Measurements from ENCODE around the gene SH3RF3. TPM values are rescaled to one million over a fixed set of nuclear protein-coding genes. Genes with fewer than 3 reads are reported as not detected.

The SH3RF3 gene
- total RNA-seq, 2 donors from 2014 or later = 1.3 to 2.5 TPM

- Histone ChIP-seq H3K9me3 (no peaks in the 10 kb centered on the region), H3K27ac (no peak overlapping the region), H3K27me3 (no peaks in the 10 kb centered on the region), H3K9ac (ENCODE audit: low read depth in 2 of 2, low read length in 2 of 2) (no peak overlapping the region), H3K4me1 (no peaks in the 10 kb centered on the region), H3K36me3 (no peaks in the 10 kb centered on the region), H3K4me3 (no peak overlapping the region)
- TF ChIP-seq, protein P1, sequence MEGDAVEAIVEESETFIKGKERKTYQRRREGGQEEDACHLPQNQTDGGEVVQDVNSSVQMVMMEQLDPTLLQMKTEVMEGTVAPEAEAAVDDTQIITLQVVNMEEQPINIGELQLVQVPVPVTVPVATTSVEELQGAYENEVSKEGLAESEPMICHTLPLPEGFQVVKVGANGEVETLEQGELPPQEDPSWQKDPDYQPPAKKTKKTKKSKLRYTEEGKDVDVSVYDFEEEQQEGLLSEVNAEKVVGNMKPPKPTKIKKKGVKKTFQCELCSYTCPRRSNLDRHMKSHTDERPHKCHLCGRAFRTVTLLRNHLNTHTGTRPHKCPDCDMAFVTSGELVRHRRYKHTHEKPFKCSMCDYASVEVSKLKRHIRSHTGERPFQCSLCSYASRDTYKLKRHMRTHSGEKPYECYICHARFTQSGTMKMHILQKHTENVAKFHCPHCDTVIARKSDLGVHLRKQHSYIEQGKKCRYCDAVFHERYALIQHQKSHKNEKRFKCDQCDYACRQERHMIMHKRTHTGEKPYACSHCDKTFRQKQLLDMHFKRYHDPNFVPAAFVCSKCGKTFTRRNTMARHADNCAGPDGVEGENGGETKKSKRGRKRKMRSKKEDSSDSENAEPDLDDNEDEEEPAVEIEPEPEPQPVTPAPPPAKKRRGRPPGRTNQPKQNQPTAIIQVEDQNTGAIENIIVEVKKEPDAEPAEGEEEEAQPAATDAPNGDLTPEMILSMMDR (IDR thresholded peaks at IDR 0.05) = no peak
- intact Hi-C loops (cut with DNase I) = loop anchor here (10.0 kb wide), 1 partner anchor 222 kb away; no protein-coding TSS in a partner anchor
- DNase-seq = no peak
These were observed 153.4 kb downstream of the SH3RF3 start for GRCh38 chr2:109282360-109282759.

DNA sequence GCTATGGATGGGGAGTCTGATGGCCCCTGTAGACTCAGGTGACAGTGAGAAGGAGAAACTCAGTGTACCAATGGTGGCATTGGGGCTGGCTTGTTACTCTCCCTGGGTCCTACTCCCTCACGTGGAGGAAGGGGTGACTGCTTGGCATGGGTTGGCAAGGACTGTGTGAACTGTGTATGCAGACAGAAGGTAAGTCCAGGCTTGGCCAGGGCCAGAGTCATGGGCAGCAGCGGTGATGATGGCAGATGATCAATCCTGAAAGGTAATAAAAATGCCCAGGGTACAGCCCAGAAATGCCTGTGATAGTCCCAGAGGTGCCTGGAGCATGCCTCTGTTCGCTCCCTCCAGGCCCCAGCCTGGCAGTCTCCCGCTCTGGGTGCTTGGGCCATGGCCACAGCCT lies 153.9 kb downstream of the SH3RF3 start:
- Histone ChIP-seq H3K9ac (ENCODE audit: low read depth in 2 of 2, low read length in 2 of 2) (no peak overlapping the region), H3K9me3 (no peaks in the 10 kb centered on the region), H3K36me3 (no peaks in the 10 kb centered on the region), H3K27ac (no peak overlapping the region), H3K4me3 (no peak overlapping the region), H3K27me3 (no peaks in the 10 kb centered on the region), H3K4me1 (no peaks in the 10 kb centered on the region)
- DNase-seq = no peak
- TF ChIP-seq, protein P1 (IDR thresholded peaks at IDR 0.05) = no peak
- intact Hi-C loops (cut with DNase I) = loop anchor here (10.0 kb wide), 1 partner anchor 222 kb away; no protein-coding TSS in a partner anchor

GRCh38 chr2:109284826-109285225 lies 155.8 kb downstream of the SH3RF3 start:
- no peaks in the 10 kb centered on the region for H3K4me1 ChIP-seq
- intact Hi-C loops (cut with DNase I) = loop anchor here (10.0 kb wide), 1 partner anchor 220 kb away; no protein-coding TSS in a partner anchor
- no peak for DNase-seq
- H3K27ac ChIP-seq = no peak overlapping the region
- no peaks in the 10 kb centered on the region for H3K9me3 ChIP-seq
- H3K4me3 ChIP-seq = no peak overlapping the region
- H3K36me3 ChIP-seq = no peaks in the 10 kb centered on the region
- TF ChIP-seq, protein P1 (IDR thresholded peaks at IDR 0.05) = no peak
- H3K27me3 ChIP-seq = no peaks in the 10 kb centered on the region
- no peak overlapping the region for H3K9ac ChIP-seq (ENCODE audit: low read depth in 2 of 2, low read length in 2 of 2)

- intact Hi-C loops (cut with DNase I) = loop anchor here (10.0 kb wide), 1 partner anchor 220 kb away; no protein-coding TSS in a partner anchor
- no peaks in the 10 kb centered on the region for H3K4me1 ChIP-seq
- H3K9me3 ChIP-seq = no peaks in the 10 kb centered on the region
- H3K9ac ChIP-seq (ENCODE audit: low read depth in 2 of 2, low read length in 2 of 2) = no peak overlapping the region
- H3K4me3 ChIP-seq = no peak overlapping the region
- H3K36me3 ChIP-seq = no peaks in the 10 kb centered on the region
- H3K27me3 ChIP-seq = no peaks in the 10 kb centered on the region
- no peak for DNase-seq
- H3K27ac ChIP-seq = no peak overlapping the region
- TF ChIP-seq, protein P1 (IDR thresholded peaks at IDR 0.05) = no peak
These were observed 156.2 kb downstream of the SH3RF3 start for GRCh38 chr2:109285244-109285651.

DNA sequence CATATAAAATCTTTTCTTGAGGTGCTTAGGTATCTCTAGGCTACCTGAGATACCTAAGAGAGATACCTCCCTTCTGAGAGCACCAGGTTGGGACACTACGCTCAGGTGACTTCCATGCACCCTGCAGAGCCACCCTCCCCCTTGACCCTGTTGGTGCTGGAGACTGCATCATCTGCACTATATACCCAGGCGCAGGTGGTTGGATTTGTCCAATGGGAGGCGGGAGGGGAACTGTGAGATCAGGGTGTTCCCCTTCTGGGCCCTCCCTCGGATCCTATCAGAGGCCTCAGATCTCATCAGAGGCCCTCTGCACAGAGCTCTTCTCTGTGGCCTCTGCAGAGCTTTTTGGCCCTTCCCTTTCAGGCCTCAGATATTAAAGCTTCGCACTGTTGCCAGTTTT lies 158.4 kb downstream of the SH3RF3 start:
- no peak overlapping the region for H3K27ac ChIP-seq
- H3K4me3 ChIP-seq = no peak overlapping the region
- TF ChIP-seq, protein P1 (IDR thresholded peaks at IDR 0.05) = no peak
- no peaks in the 10 kb centered on the region for H3K9me3 ChIP-seq
- no peak for DNase-seq
- H3K27me3 ChIP-seq = no peaks in the 10 kb centered on the region
- H3K4me1 ChIP-seq = no peaks in the 10 kb centered on the region
- no peaks in the 10 kb centered on the region for H3K36me3 ChIP-seq
- no peak overlapping the region for H3K9ac ChIP-seq (ENCODE audit: low read depth in 2 of 2, low read length in 2 of 2)
- intact Hi-C loops (cut with DNase I) = loop anchor here (10.0 kb wide), 1 partner anchor 217 kb away; no protein-coding TSS in a partner anchor
